Tibial nerve (tissue), 4 donors: ENCODE results near the gene REPS2. TPM values are rescaled to one million over a fixed set of nuclear protein-coding genes. Genes with fewer than 3 reads are reported as not detected.

Experiments used
- DNase-seq, 2 donors: peaks; one replicate each; pipeline ENCODE4 v3.0.0-alpha.2; 2019; ENCODE audit warnings: low spot score in 2 of 2
- H3K27ac ChIP-seq, 4 donors: fragments of 200-600 bp; sonication (generic) in 3 of 4; one replicate each; pipeline ENCODE4 v1.5.1; 2017 to 2019; ENCODE audit warnings: mild to moderate bottlenecking in 1 of 4
- H3K27me3 ChIP-seq, 2 donors: fragments of 200-600 bp; sonication (generic) in 1 of 2; one replicate each; pipeline versions ENCODE4 v1.5.1 to v1.6.0; 2017 to 2019
- H3K36me3 ChIP-seq, 3 donors: fragments of 200-600 bp; sonication (generic); one replicate each; pipeline ENCODE4 v1.5.1; 2018 to 2019
- H3K4me1 ChIP-seq, 4 donors: fragments of 200-600 bp; sonication (generic) in 3 of 4; one replicate each; pipeline ENCODE4 v1.5.1; 2017 to 2019
- H3K4me3 ChIP-seq, 4 donors: fragments of 200-600 bp; sonication (generic) in 3 of 4; one replicate each; pipeline ENCODE4 v1.5.1; 2017 to 2019; ENCODE audit warnings: mild to moderate bottlenecking in 1 of 4, moderate library complexity in 1 of 4
- H3K9me3 ChIP-seq, 4 donors: fragments of 200-600 bp; sonication (generic) in 3 of 4; one replicate each; pipeline ENCODE4 v1.5.1; 2017 to 2019
- CTCF ChIP-seq, 5 experiments: fragments of 200-600 bp in 3 of 5; fragments of 450-650 bp in 2 of 5; sonication (generic) in 3 of 5; IDR thresholded peaks; one replicate each; pipeline ENCODE4 v1.5.1; 2016 to 2019; ENCODE audit warnings: antibody characterized with exemption in 5 of 5, mild to moderate bottlenecking in 3 of 5, moderate library complexity in 2 of 5
- EP300 ChIP-seq, 2 donors: sonication (generic); formaldehyde crosslinking; IDR thresholded peaks; one replicate each; pipeline ENCODE4 v1.6.1; 2017; ENCODE audit warnings: antibody characterized with exemption in 2 of 2, mild to moderate bottlenecking in 1 of 2
- POLR2A ChIP-seq, 2 donors: fragments of 450-650 bp; IDR thresholded peaks; one replicate each; pipeline ENCODE4 v1.6.1; 2017; ENCODE audit warnings: antibody characterized with exemption in 2 of 2, mild to moderate bottlenecking in 2 of 2, moderate library complexity in 2 of 2
- WGBS, 2 donors: methylation state at CpG; one replicate each; pipeline ENCODE4 v1.1.5; 2018; 5-methylcytosine and 5-hydroxymethylcytosine counted together
- total RNA-seq, 4 donors: library from RNA; depleted of rRNA; stranded (reverse); fragments of >200 nt; gene quantifications; one replicate each; pipeline ENCODE4 v1.1.0, GENCODE V29; 2016

Gene REPS2
- total RNA-seq, 4 donors from 2014 or later: 7.5 to 26.0 (median 9.7) TPM

- H3K27me3 ChIP-seq: no peaks in the 10 kb centered on the region
- TF ChIP-seq EP300 (IDR thresholded peaks at IDR 0.05) (no peak), POLR2A (IDR thresholded peaks at IDR 0.05) (no peak), CTCF (IDR thresholded peaks at IDR 0.05) (no peak)
Measured at GRCh38 chrX:17167915-17168314, 221.5 kb downstream of the REPS2 start.

GRCh38 chrX:17170973-17171372 lies 224.5 kb downstream of the REPS2 start:
- Histone ChIP-seq H3K4me3 (no peak overlapping the region), H3K36me3 (no peaks in the 10 kb centered on the region), H3K9me3 (no peaks in the 10 kb centered on the region), H3K27me3 (no peaks in the 10 kb centered on the region), H3K27ac (no peak overlapping the region), H3K4me1 (no peaks in the 10 kb centered on the region)
- DNase-seq: no peak
- TF ChIP-seq POLR2A (IDR thresholded peaks at IDR 0.05): no peak
- TF ChIP-seq EP300 (IDR thresholded peaks at IDR 0.05): no peak
- TF ChIP-seq CTCF (IDR thresholded peaks at IDR 0.05): no peak
- 86 to 87% methylated on average over 1 to 2 of the region's 2 CpGs for WGBS, 2 donors

More at GRCh38 chrX:17167915-17168314, 221.5 kb downstream of the REPS2 start:
- Histone ChIP-seq H3K27ac (no peak overlapping the region), H3K4me3 (no peak overlapping the region), H3K9me3 (peaks cover 0 to 15% (median 3%) of the 10 kb centered on the region in 4 donors), H3K4me1 (no peaks in the 10 kb centered on the region), H3K36me3 (no peaks in the 10 kb centered on the region)
- no peak for DNase-seq
- WGBS, 2 donors: 83 to 100% methylated on average over 1 to 2 of the region's 2 CpGs

GRCh38 chrX:17174671-17175070 lies 228.2 kb downstream of the REPS2 start:
- no peak overlapping the region for H3K27ac ChIP-seq
- no peak for TF ChIP-seq CTCF (IDR thresholded peaks at IDR 0.05)
- no peak for TF ChIP-seq EP300 (IDR thresholded peaks at IDR 0.05)
- no peak for TF ChIP-seq POLR2A (IDR thresholded peaks at IDR 0.05)
- H3K9me3 ChIP-seq: no peaks in the 10 kb centered on the region
- WGBS, 2 donors: 77 to 100% methylated on average over 2 to 5 of the region's 8 CpGs
- no peaks in the 10 kb centered on the region for H3K36me3 ChIP-seq
- no peak overlapping the region for H3K4me3 ChIP-seq
- peak in 1 of 2 donors; percentile 5 for DNase-seq
- no peaks in the 10 kb centered on the region for H3K4me1 ChIP-seq
- no peaks in the 10 kb centered on the region for H3K27me3 ChIP-seq

- Histone ChIP-seq H3K4me1 (no peaks in the 10 kb centered on the region), H3K36me3 (no peaks in the 10 kb centered on the region), H3K4me3 (no peak overlapping the region), H3K27ac (no peak overlapping the region), H3K9me3 (no peaks in the 10 kb centered on the region), H3K27me3 (no peaks in the 10 kb centered on the region)
- DNase-seq: no peak
- 92 to 96% methylated on average over 3 of the region's 3 CpGs for WGBS, 2 donors
- no peak for TF ChIP-seq EP300 (IDR thresholded peaks at IDR 0.05)
- TF ChIP-seq POLR2A (IDR thresholded peaks at IDR 0.05): no peak
- no peak for TF ChIP-seq CTCF (IDR thresholded peaks at IDR 0.05)
Measured at GRCh38 chrX:17182317-17182716, 235.9 kb downstream of the REPS2 start.

GRCh38 chrX:17183566-17183965 lies 237.1 kb downstream of the REPS2 start:
- no peaks in the 10 kb centered on the region for H3K4me1 ChIP-seq
- H3K27me3 ChIP-seq: no peaks in the 10 kb centered on the region
- no peak overlapping the region for H3K27ac ChIP-seq
- H3K36me3 ChIP-seq: no peaks in the 10 kb centered on the region
- H3K4me3 ChIP-seq: no peak overlapping the region
- no peak for TF ChIP-seq POLR2A (IDR thresholded peaks at IDR 0.05)
- TF ChIP-seq CTCF (IDR thresholded peaks at IDR 0.05): no peak
- no peak for TF ChIP-seq EP300 (IDR thresholded peaks at IDR 0.05)
- no peaks in the 10 kb centered on the region for H3K9me3 ChIP-seq
- 66 to 82% methylated on average over 2 of the region's 2 CpGs for WGBS, 2 donors
- DNase-seq: no peak
